H1 (cell line): ENCODE measurements around the gene LHFPL2.

ENCODE experiments used
- BRCA1 ChIP-seq: IDR thresholded peaks from 2 replicates; pipeline ENCODE4 v1.6.1; 2012; ENCODE audit warnings: low read depth, low read length, improper control_type of control experiment
- CREB1 ChIP-seq: IDR thresholded peaks from 2 replicates; pipeline ENCODE4 v1.6.1; 2012; ENCODE audit warnings: inconsistent platforms
- EP300 ChIP-seq, 2 experiments: IDR thresholded peaks; 1 replicate in 1 of 2; 2 replicates in 1 of 2; pipeline ENCODE4 v1.6.1; 2011 to 2012; ENCODE audit warnings: low read depth in 2 of 2, low read length in 2 of 2, mild to moderate bottlenecking in 2 of 2, borderline replicate concordance in 1 of 2, inconsistent platforms in 1 of 2, moderate library complexity in 1 of 2
- EZH2 ChIP-seq: fragments of 200-600 bp; sonication (generic); IDR thresholded peaks from 2 replicates; pipeline ENCODE4 v1.7.1; 2012; ENCODE audit warnings: low read depth, mild to moderate bottlenecking, moderate library complexity, low read length, inconsistent platforms; ENCODE audit not compliant: severe bottlenecking
- HDAC6 ChIP-seq: IDR thresholded peaks from one replicate; pipeline ENCODE4 v1.7.1; 2012; ENCODE audit warnings: low read depth, mild to moderate bottlenecking, inconsistent platforms, low read length, moderate library complexity
- KDM5A ChIP-seq: fragments of 200-600 bp; IDR thresholded peaks from 2 replicates; pipeline ENCODE4 v1.7.1; 2012; ENCODE audit warnings: mild to moderate bottlenecking, low read length, inconsistent platforms, mixed read lengths
- POLR2A ChIP-seq, 2 experiments: IDR thresholded peaks; 1 replicate in 1 of 2; 2 replicates in 1 of 2; pipeline ENCODE4 v1.6.1; 2011; ENCODE audit warnings: low read depth in 2 of 2, low read length in 2 of 2, mild to moderate bottlenecking in 2 of 2; ENCODE audit errors: control extremely low read depth in 1 of 2
- POLR2AphosphoS5 ChIP-seq: IDR thresholded peaks from 2 replicates; pipeline ENCODE4 v1.6.1; 2011; ENCODE audit warnings: low read depth, low read length
- RAD21 ChIP-seq, 2 experiments: IDR thresholded peaks in 1 of 2; conservative IDR thresholded peaks in 1 of 2; 2 replicates each; pipeline ENCODE4 v1.6.1; 2011; ENCODE audit warnings: low read depth in 2 of 2, low read length in 2 of 2, improper control_type of control experiment in 1 of 2, inconsistent platforms in 1 of 2, mild to moderate bottlenecking in 1 of 2, moderate library complexity in 1 of 2
- YY1 ChIP-seq: IDR thresholded peaks from 2 replicates; pipeline ENCODE4 v1.6.1; 2011; ENCODE audit warnings: low read depth, mild to moderate bottlenecking, low read length
- ZNF274 ChIP-seq: IDR thresholded peaks from 2 replicates; pipeline ENCODE4 v1.7.0; 2012; ENCODE audit warnings: low read length, borderline replicate concordance; ENCODE audit errors: extremely low read depth
- TF ChIP-seq, protein P1 (sequence below), 3 experiments: IDR thresholded peaks; 1 replicate in 2 of 3; 2 replicates in 1 of 3; pipeline versions ENCODE4 v1.5.1 to v1.6.1; 2011; ENCODE audit warnings: low read length in 3 of 3, mild to moderate bottlenecking in 3 of 3, inconsistent platforms in 2 of 3, low read depth in 1 of 3, moderate library complexity in 1 of 3; ENCODE audit not compliant: insufficient read depth in 1 of 3; ENCODE audit errors: control extremely low read depth in 1 of 3
- TF ChIP-seq, protein P2 (sequence below): IDR thresholded peaks from 2 replicates; pipeline ENCODE4 v1.6.1; 2011; ENCODE audit warnings: low read depth, mild to moderate bottlenecking, low read length; ENCODE audit not compliant: insufficient read depth
- TF ChIP-seq, protein P3 (sequence below): IDR thresholded peaks from 2 replicates; pipeline ENCODE4 v1.6.1; 2012; ENCODE audit warnings: inconsistent platforms

DNA sequence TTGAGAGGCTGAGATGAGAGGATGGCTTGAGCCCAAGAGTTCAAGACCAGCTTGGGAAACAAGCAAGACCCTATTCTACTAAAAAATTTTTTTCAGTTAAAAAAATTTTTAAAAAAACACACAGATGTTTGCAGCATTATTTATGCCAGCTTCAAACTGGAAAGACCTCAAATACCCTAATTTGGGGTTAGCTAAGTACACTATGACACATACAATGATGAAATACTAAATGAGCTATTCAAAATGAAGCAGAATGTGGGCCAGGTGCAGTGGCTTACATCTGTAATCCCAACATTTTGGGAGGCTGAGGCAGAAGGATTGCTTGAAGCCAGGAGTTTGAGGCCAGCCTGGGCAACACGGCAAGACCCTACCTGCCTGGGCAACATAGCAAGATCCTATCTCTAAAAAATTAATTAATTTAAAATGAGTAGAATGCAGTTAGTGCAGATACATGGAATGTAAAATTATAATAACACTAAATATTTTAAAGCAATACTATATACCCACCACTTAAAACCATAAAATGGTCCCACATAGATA lies 44.9 kb downstream of the LHFPL2 start:
- TF ChIP-seq, protein P1, sequence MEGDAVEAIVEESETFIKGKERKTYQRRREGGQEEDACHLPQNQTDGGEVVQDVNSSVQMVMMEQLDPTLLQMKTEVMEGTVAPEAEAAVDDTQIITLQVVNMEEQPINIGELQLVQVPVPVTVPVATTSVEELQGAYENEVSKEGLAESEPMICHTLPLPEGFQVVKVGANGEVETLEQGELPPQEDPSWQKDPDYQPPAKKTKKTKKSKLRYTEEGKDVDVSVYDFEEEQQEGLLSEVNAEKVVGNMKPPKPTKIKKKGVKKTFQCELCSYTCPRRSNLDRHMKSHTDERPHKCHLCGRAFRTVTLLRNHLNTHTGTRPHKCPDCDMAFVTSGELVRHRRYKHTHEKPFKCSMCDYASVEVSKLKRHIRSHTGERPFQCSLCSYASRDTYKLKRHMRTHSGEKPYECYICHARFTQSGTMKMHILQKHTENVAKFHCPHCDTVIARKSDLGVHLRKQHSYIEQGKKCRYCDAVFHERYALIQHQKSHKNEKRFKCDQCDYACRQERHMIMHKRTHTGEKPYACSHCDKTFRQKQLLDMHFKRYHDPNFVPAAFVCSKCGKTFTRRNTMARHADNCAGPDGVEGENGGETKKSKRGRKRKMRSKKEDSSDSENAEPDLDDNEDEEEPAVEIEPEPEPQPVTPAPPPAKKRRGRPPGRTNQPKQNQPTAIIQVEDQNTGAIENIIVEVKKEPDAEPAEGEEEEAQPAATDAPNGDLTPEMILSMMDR (IDR thresholded peaks at IDR 0.05; ENCODE audit: control extremely low read depth in 1 of 3, insufficient read depth in 1 of 3, low read depth in 1 of 3, low read length in 3 of 3), result no peak
- TF ChIP-seq, protein P2, sequence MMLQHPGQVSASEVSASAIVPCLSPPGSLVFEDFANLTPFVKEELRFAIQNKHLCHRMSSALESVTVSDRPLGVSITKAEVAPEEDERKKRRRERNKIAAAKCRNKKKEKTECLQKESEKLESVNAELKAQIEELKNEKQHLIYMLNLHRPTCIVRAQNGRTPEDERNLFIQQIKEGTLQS, result no peak
- TF ChIP-seq CREB1, result no peak
- TF ChIP-seq BRCA1, result no peak
- TF ChIP-seq POLR2AphosphoS5, result no peak
- TF ChIP-seq RAD21 (IDR thresholded peaks at IDR 0.05 in 1 of 2, conservative IDR thresholded peaks at IDR 0.05 in 1 of 2; ENCODE audit: low read depth in 2 of 2, low read length in 2 of 2), result no peak
- TF ChIP-seq YY1, result no peak
- no peak for TF ChIP-seq EZH2
- TF ChIP-seq ZNF274, result no peak
- no peak for TF ChIP-seq KDM5A
- no peak for TF ChIP-seq POLR2A (IDR thresholded peaks at IDR 0.05; ENCODE audit: control extremely low read depth in 1 of 2, low read depth in 2 of 2, low read length in 2 of 2)
- TF ChIP-seq EP300 (IDR thresholded peaks at IDR 0.05; ENCODE audit: borderline replicate concordance in 1 of 2, low read depth in 2 of 2, low read length in 2 of 2), result no peak
- no peak for TF ChIP-seq HDAC6
- TF ChIP-seq, protein P3, sequence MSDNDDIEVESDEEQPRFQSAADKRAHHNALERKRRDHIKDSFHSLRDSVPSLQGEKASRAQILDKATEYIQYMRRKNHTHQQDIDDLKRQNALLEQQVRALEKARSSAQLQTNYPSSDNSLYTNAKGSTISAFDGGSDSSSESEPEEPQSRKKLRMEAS, result no peak
